Superior temporal gyrus (tissue), 1 donor: ENCODE results near the gene SNAP29.
"Not testable (repeated sequence)": the region's sequence is repeated elsewhere in the genome, so short reads cannot be mapped to it uniquely, and the experiment has no call there.

Source experiments
- DNase-seq: peaks from one replicate; pipeline ENCODE4 v3.0.0-alpha.2; 2016; ENCODE audit errors: extremely low spot score

The SNAP29 gene

DNA sequence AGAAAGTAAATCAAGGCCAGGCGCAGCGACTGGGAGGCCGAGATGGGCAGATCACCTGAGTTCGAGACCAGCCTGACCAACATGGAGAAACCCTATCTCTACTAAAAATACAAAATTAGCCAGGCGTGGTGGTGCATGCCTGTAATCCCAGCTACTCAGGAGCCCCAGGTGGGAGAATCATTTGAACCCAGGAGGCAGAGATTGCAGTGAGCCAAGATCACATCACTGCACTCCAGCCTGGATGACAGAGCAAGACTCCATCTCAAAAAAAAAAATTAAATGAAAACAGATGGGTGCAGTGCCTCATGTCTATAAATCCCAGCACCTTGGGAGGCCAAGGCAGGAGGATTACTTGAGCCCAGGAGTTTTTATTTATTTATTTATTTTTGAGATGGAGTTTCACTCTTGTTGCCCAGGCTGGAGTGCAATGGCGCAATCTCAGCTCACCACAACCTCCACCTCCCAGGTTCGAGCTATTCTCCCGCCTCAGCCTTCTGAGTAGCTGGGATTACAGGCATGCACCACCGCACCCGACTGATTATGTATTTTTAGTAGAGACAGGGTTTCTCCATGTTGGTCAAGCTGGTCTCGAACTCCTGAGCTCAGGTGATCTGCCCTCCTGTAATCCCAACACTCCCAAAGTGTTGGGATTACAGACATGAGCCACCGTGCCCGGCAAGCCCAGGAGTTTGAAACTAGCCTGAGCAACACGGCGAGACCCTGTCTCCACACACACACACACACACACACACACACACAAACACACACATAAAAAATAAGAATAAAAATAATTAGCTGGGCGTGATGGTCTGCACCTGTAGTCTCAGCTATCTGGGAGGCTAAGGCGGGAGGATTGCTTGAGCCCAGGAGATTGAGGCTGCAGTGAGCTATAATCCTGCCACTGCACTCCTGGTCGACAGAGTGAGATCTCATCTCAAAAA lies 42.6 kb downstream of the SNAP29 start:
- DNase-seq = not testable (repeated sequence)

GRCh38 chr22:20903093-20903492 lies 44.3 kb downstream of the SNAP29 start:
- DNase-seq = no peak

DNA sequence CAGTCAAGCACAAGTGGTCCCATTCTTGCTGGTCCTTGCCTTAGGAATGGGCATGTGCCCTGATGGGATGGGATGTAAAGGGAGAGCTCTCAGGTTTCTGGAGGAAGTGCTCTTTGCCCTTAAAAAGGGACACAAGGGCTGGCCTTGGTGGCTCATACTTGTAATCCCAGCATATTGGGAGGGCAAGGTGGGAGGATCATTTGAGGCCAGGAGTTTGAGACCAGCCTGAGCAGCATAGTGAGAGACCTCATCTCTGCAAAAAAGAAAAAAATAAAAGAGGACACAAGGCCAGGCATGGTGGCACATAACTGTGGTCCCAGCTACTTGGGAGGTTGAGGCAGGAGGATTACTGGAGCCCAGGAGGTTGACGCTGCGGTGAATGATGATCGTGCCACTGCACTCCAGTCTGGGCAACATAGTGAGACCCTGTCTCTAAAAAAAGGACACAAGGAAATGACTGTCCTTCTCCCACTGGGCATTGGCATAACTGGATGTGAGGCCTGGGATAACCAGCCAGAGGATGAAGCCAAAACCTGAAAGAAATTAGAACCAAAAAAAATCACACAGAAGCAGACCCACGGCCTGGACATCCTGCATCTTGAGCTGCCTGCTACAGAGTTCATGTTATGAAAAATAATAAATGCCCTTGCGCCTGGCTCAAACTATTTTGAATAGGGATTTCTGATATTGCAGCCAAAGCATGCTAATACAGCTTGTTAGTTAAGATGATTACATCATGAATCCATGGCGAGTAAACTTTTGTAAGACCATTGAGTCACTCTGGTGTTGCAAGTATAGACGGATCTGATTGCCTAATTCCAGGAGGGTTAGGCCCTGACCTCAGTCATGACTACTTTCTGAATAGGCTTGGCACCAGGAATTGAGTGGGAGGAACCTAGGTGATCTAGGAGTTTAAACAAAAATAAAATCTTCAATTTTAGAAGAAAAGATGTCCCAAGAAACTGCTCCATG lies 45.5 kb downstream of the SNAP29 start:
- DNase-seq = no peak

- DNase-seq = no peak
These were observed 46.2 kb downstream of the SNAP29 start for GRCh38 chr22:20904980-20905355.

DNA sequence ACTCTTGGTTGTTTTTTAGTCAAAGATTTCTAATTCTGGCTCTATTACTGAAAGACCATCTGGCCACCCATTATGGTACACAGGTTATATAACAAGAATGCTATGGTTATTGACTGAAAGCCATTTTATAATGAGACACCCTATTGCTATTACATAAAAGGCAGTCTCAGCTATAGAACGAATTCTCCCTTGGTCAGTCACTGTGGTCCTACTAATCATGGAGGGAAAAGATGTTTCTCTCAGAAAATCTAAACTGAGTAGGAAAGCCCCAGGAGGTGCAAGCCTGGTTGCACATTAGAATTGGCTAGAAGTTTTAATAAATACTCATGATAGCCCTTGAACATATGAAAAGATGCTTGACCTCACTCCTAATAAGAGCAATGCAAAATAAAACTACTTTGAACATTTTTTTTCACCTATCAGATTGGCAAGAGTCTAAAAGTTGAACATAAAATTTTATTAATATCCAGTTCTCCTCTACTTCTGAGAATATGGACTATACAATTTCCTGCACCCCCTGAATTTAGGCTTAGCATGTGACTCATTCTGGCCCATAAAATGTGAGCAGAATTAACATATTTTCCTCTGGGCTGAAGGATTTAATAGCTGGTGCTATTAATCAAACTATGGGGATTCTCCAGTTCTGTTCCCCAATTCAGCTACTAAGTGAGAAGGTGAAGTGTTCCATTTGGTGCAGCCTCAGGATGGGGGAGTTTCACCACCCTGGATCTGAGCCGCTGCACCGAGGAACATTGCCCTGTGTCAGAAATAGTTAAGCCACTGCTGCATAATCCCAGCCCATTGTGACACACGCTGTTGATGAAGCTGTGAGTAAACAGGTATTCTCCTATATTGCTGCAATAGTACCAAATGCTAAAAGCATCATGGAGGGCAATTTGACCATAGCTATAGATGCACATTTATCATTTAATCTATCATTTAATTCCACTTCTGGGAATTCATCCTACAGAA lies 46.9 kb downstream of the SNAP29 start:
- DNase-seq = no peak

DNA sequence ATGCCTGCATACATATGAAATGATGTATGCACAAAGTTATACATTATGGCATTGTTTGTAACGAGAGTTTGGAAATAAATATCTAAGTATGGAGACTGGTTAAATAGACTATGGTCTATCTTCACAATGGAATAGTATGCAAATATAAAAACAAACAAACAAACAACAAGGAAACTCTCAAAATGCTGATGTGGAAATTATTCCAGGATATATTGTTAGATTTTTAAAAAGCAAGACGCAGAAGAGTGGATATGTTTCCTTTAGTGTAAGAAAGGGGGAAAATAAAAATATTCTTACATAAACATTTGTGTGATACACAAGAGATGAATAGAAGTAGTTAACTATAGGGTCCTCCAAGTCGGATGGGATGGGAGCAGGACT lies 47.6 kb downstream of the SNAP29 start:
- DNase-seq = no peak

DNA sequence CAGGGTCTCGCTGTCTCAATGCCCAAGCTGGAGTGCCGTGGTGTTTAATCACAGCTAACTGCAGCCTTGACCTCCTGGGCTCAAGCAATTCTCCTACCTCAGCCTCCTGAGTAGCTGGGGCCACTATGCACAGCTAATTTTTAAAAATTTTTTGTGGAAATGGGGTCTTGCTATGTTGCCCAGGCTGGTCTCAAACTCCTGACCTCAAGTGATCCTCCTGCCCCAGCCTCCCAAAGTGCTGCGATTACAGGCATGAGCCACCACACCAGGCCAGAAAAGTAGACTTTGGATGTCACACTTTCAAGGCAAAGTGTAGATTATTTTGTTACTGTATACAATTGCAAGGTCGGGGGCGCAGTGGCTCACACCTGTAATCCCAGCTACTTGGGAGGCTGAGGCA lies 49.9 kb downstream of the SNAP29 start:
- DNase-seq = not testable (repeated sequence)

DNA sequence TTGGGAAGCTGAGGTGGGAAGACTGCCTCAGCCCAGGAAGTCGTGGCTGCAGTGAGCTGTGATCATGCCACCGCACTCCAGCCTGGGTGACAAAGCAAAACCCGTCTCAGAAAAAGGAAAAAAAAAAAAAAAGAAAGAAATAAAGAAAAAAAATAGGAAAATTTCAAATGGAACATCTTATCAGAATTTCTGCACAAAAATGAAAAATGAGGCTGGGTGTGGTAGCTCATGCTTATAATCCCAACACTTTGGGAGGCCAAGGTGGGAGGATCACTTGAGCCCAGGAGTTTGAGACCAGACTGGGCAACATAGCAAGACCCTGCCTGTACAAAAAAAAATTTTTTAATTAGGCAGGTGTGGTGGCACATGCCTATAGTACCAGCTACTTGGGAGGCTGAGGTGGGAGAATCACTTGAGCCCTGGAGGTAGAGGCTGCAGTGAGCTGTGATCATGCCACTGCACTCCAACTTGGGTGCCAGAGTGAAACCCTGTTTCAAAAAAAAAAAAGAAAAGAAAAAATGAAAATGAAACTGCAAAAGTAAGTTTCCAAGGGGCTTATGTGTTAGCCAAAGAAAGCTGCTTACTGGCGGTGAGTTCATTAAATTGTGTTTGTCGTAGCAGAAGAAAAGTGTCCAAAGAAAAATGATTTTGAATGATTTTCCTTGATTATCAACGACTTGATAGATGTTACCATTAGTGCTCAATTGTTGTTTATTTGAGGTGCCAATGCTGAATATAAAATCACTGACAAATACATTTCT lies 50.9 kb downstream of the SNAP29 start:
- DNase-seq = no peak

DNA sequence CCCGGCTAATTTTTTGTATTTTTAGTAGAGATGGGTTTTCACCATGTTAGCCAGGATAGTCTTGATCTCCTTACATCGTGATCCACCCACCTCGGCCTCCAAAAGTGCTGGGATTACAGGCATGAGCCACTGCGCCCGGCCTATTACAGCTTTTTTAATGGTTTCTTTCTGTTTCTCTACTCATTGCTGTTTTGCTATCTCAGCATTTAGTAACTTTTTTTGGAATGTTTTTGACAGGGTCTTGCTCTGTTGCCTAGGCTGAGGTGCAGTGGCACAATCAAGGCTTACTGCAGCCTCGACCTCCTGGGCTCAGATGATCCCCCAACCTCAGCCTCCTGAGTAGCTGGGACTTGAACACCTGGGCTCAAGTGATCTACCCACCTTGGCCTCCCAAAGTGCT lies 53.7 kb downstream of the SNAP29 start:
- no peak for DNase-seq

DNA sequence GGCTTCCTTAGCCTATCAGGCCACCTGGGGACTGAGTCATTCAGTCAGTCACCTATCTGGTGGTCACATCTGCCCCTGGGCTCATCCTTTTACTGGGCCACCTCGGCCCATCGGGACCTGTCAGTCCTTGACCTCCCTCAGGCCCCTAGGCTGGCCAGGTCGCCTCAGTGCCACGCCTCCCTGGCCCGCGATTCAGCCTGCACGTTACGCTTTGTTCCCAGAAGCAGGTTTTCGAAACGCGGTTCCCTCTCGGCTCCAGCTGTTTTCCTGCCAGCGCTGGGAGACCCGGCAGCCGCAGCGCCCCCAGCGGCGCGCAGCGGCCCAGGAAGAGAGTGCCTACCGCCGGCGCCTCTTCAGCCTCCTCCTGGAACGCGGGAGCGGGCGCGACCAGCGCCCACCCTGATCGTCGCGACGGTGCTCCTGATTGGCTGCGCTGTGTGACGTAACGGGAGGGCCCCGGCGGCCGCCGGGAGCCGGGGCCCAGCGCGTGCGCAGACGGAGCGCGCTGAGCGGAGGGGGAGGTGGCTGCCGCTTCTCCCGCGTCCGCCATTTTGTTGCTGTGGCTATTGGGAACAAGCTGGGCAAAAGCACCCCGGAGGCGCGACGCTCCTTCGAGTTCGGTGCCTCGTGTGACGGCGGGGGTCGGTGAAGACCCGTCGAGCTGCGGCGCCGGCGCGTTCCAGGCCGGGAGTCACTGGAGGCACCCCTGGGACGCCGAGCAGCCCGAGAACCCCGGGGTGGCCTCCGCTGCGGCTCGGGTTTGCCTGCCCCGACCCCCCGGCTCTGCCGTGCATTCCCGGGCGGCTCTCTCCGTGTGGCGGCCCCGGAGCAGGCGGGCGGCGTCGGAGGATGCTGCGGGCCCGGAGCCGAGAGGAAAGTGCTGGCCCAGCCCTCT lies 58.4 kb downstream of the SNAP29 start, which contains the start of gene CRKL:
TSS of gene CRKL (plus strand) at position 492 of the 895 bp plus-strand sequence. CDS start 528 bp downstream, outside the sequence.
- peak; percentile 97 for DNase-seq

GRCh38 chr22:20918663-20919218 lies 59.9 kb downstream of the SNAP29 start:
- no peak for DNase-seq

DNA sequence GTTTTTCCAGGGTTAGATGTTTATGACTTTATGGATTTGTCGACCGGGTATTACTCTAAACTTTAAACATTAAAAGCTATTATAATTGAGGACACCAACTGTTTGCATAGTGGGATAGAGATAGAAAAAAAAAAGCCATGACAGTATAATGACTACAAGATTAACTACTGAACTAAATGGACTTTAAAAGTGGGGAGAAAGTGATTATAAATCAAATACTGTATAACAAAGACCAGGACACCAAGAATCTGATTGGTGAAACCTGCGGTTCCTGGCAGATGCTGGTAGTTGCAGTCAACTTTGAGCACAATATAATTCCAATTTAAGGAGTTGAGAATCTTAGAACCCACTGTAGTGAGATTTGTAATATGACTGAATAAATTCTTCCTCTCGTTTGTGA lies 60.9 kb downstream of the SNAP29 start:
- DNase-seq = no peak

GRCh38 chr22:20920881-20921203 lies 62.0 kb downstream of the SNAP29 start:
- no peak for DNase-seq

GRCh38 chr22:20922141-20922751 lies 63.4 kb downstream of the SNAP29 start:
- DNase-seq = no peak

DNA sequence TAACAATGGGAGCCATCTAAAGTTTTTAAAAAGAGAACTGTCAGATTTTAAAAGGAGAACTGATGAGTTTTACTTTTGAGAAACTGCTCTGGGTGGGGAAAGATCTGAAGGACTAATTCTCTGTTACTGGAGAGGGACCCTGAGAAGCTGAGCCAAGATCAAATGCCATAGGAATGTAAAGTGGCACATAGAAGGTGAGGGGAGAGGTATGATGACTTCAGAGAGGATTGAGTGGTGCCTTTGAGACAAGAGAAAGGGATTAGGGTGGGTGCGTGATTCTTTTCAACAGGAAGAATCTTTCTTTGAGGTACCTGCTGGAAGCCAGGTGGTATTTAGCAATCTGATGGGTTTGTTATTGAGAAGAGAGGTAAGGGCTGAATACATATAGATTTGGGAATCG lies 67.4 kb downstream of the SNAP29 start:
- DNase-seq = no peak

DNA sequence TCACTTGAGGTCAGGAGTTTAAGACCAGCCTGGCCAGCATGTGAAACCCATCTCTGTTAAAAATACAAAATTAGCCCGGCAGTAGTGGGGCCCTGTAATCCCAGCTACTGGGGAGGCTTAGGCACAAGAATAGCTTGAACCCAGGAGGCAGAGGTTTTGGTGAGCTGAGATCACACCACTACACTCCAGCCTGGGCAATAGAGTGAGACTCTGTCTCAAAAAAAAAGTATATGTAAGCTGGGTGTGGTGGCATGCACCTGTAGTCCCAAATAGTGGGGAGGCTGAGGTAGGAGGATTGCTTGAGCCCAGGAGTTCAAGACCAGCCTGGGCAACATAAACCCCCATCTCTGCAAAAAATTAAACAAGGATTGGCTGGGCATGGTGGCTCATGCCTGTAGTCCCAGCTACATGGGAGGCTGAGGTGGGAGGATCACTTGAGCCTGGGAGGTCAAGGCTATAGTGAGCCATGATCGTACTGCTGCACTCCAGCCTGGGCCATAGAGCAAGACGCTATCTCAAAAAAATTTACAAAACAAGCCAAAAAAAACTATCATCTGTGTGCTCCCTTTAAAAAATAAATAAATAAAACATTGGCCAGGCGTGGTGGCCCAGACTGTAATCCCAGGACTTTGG lies 69.2 kb downstream of the SNAP29 start:
- DNase-seq = no peak

GRCh38 chr22:20928573-20928967 lies 69.8 kb downstream of the SNAP29 start:
- DNase-seq = no peak

DNA sequence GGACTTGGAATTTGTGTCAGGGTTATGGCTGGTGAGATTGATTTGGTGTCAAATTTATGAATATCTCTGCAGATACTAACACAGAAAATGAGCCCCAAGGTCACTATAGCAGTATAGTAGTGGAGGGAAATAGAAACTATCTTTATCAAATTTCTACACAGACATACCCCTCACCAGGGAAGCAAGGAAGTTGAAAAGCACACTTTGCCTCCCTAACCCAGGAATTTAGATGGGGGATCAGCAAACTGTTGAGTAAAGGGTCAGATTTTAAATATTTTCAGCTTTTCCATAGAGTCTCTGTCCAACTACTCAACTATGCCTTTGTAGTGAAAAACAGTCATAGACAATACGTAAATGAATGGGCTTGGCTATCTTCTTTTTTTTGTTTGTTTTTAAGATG lies 71.2 kb downstream of the SNAP29 start:
- no peak for DNase-seq
